ENCODE results near the gene MYH16. TPM values are rescaled to one million over a fixed set of nuclear protein-coding genes. Genes with fewer than 3 reads are reported as not detected.
"Not testable (repeated sequence)": the region's sequence is repeated elsewhere in the genome, so short reads cannot be mapped to it uniquely, and the experiment has no call there.

Gene MYH16
- total RNA-seq, 1 experiment from 2014 or later: 0.57 TPM

DNA sequence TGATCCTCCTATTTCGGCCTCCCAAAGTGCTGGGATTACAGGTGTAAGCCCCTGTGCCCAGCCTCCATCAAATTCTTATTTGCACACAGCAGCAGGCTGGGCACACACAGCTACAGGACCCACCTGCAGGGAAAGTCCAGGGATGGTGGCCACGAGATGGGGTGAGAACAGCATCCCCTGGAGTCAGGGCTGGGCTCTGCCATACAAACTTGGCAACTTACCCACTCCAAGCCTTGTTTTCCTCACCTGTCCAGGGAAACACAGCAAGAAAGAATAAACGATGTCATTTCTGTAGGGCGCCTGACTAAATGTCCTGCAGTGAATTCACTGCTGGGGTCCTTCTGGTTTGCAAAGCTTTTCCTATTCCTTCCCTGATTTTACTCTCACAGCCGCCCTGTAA lies 5.5 kb downstream of the MYH16 start:
- no peak for DNase-seq (ENCODE audit: low read depth, low spot score)
- Histone ChIP-seq H2AFZ (ENCODE audit: low read depth, low read length, poor library complexity, severe bottlenecking) (no peak overlapping the region), H3K79me2 (ENCODE audit: insufficient read depth, low read length) (no peaks in the 10 kb centered on the region), H3K4me2 (ENCODE audit: low read length) (no peak overlapping the region), H3K36me3 (ENCODE audit: control insufficient read depth in 1 of 2, insufficient read depth in 2 of 2, low read length in 2 of 2) (no peaks in the 10 kb centered on the region), H3K9me2 (ENCODE audit: insufficient read depth) (no peaks in the 10 kb centered on the region), H3K4me1 (ENCODE audit: control insufficient read depth in 1 of 2, insufficient read depth in 2 of 2, low read length in 2 of 2) (peaks cover 8 to 24% of the 10 kb centered on the region in 2 experiments), H3K9me3 (ENCODE audit: control insufficient read depth in 1 of 2, insufficient read depth in 1 of 2, low read depth in 1 of 2, low read length in 2 of 2) (no peaks in the 10 kb centered on the region), H3K4me3 (replicated peaks in 1 of 2; ENCODE audit: low read depth in 1 of 2, low read length in 2 of 2) (no peak overlapping the region), H3K27ac (ENCODE audit: low read depth, low read length) (no peak overlapping the region), H4K20me1 (ENCODE audit: insufficient read depth) (no peaks in the 10 kb centered on the region), H3K9ac (ENCODE audit: low read length) (no peak overlapping the region), H3K27me3 (ENCODE audit: insufficient read depth, low read length) (no peaks in the 10 kb centered on the region)
- RAD21 ChIA-PET (ENCODE audit: low non-redundant PET in 1 of 2, low total read pairs in 2 of 2, uncharacterized antibody in 2 of 2, unreplicated experiment in 2 of 2): no interaction called here
- intact Hi-C loops (cut with micrococcal nuclease): no loop called here
- TF ChIP-seq SRF (IDR thresholded peaks at IDR 0.05; ENCODE audit: low read depth) (no peak), CEBPB (IDR thresholded peaks at IDR 0.05; ENCODE audit: low read depth) (no peak), CTCF (IDR thresholded peaks at IDR 0.05 in 2 of 3, conservative IDR thresholded peaks at IDR 0.05 in 1 of 3; ENCODE audit: borderline replicate concordance in 1 of 3, insufficient read depth in 1 of 3, low read depth in 2 of 3, low read length in 2 of 3) (peak in 2 of 3 experiments; percentile 35 to 43; a peak in 3 of 6 replicates), SIN3A (IDR thresholded peaks at IDR 0.05; ENCODE audit: low read depth) (no peak), RAD21 (IDR thresholded peaks at IDR 0.05; ENCODE audit: low read depth) (peak; percentile 36; the same call in 1 of the 2 replicates), SP1 (IDR thresholded peaks at IDR 0.05; ENCODE audit: low read depth) (no peak)
- TF ChIP-seq, protein P1, sequence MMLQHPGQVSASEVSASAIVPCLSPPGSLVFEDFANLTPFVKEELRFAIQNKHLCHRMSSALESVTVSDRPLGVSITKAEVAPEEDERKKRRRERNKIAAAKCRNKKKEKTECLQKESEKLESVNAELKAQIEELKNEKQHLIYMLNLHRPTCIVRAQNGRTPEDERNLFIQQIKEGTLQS (IDR thresholded peaks at IDR 0.05): no peak
- CTCF ChIA-PET: no interaction called here
- POLR2A ChIA-PET: no interaction called here
- no TSS peak for BruUV-seq (replicated peaks)
- ATAC-seq: no peak

DNA sequence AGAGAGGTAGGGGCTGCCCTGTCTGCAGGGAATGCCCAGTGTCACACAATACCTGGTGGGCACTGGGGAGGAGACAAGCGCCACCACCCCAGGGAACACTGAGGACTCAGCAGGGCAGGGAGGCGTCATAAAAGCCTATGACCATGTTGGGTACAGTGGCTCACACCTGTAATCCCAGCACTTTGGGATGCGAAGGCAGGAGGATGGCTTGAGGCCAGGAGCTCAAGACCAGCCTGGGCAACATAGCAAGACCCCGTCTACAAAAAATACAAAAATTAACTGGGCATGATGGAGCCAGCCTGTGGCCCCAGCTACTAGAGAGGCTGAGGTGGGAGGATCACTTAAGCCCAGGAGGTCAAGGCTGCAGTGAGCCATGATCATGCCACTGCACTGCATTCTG lies 11.5 kb downstream of the MYH16 start:
- POLR2A ChIA-PET: interaction anchor here (0.6 kb wide), 1 partner anchor 12 kb away, joined by 10 read pairs; no protein-coding TSS in a partner anchor

More for the DNA sequence above, 11.5 kb downstream of the MYH16 start:
- DNase-seq (ENCODE audit: low read depth, low spot score); H3K27ac ChIP-seq (ENCODE audit: low read depth, low read length); CTCF ChIA-PET; H3K36me3 ChIP-seq (ENCODE audit: control insufficient read depth in 1 of 2, insufficient read depth in 2 of 2, low read length in 2 of 2); H3K9me3 ChIP-seq (ENCODE audit: control insufficient read depth in 1 of 2, insufficient read depth in 1 of 2, low read depth in 1 of 2, low read length in 2 of 2); H3K4me2 ChIP-seq (ENCODE audit: low read length); intact Hi-C loops (cut with micrococcal nuclease); H3K27me3 ChIP-seq (ENCODE audit: insufficient read depth, low read length); RAD21 ChIA-PET (ENCODE audit: low non-redundant PET in 1 of 2, low total read pairs in 2 of 2, uncharacterized antibody in 2 of 2, unreplicated experiment in 2 of 2); H3K4me3 ChIP-seq (replicated peaks in 1 of 2; ENCODE audit: low read depth in 1 of 2, low read length in 2 of 2); H3K9ac ChIP-seq (ENCODE audit: low read length); ATAC-seq; H3K79me2 ChIP-seq (ENCODE audit: insufficient read depth, low read length); H2AFZ ChIP-seq (ENCODE audit: low read depth, low read length, poor library complexity, severe bottlenecking); H3K4me1 ChIP-seq (ENCODE audit: control insufficient read depth in 1 of 2, insufficient read depth in 2 of 2, low read length in 2 of 2); H4K20me1 ChIP-seq (ENCODE audit: insufficient read depth); BruUV-seq (replicated peaks); H3K9me2 ChIP-seq (ENCODE audit: insufficient read depth): not testable (repeated sequence)

All from HCT116 (cell line).